A549 (cell line): ENCODE data around the gene SLC39A2.

Experiments
- CHD2 ChIP-seq: fragments of 150-350 bp; IDR thresholded peaks from 2 replicates; pipeline ENCODE4 v1.6.1; 2014; ENCODE audit warnings: low read length; ENCODE audit not compliant: partially characterized antibody
- CTCF ChIP-seq: fragments of >200 bp; sonication (Bioruptor Twin); formaldehyde crosslinking; IDR thresholded peaks from 3 replicates; pipeline ENCODE4 v1.5.1; 2016
- MAZ ChIP-seq: fragments of 150-350 bp; IDR thresholded peaks from 2 replicates; pipeline ENCODE4 v1.6.1; 2014; ENCODE audit warnings: antibody characterized with exemption, low read depth, low read length, borderline replicate concordance
- RAD21 ChIP-seq, 2 experiments: fragments of >200 bp in 1 of 2; sonication (Bioruptor Twin) in 1 of 2; formaldehyde crosslinking in 1 of 2; IDR thresholded peaks in 1 of 2; conservative IDR thresholded peaks in 1 of 2; 2 replicates in 1 of 2; 3 replicates in 1 of 2; pipeline ENCODE4 v1.6.1; 2012 to 2018; ENCODE audit warnings: inconsistent platforms in 1 of 2
- RFX5 ChIP-seq: fragments of 450-650 bp; IDR thresholded peaks from 2 replicates; pipeline ENCODE4 v1.7.1; 2014; ENCODE audit warnings: antibody characterized with exemption, mild to moderate bottlenecking, moderate library complexity
- TF ChIP-seq, protein P1 (sequence below): fragments of 450-650 bp; IDR thresholded peaks from 2 replicates; pipeline ENCODE4 v1.6.1; 2014; ENCODE audit warnings: antibody characterized with exemption
- TF ChIP-seq, protein P2 (sequence below): fragments of >200 bp; sonication (Bioruptor Twin); formaldehyde crosslinking; IDR thresholded peaks from 3 replicates; pipeline ENCODE4 v1.6.1; 2016

- TF ChIP-seq CTCF (no peak), CHD2 (no peak), RFX5 (no peak), RAD21 (conservative IDR thresholded peaks at IDR 0.05 in 1 of 2, IDR thresholded peaks at IDR 0.05 in 1 of 2) (no peak), MAZ (no peak)
- TF ChIP-seq, protein P1, sequence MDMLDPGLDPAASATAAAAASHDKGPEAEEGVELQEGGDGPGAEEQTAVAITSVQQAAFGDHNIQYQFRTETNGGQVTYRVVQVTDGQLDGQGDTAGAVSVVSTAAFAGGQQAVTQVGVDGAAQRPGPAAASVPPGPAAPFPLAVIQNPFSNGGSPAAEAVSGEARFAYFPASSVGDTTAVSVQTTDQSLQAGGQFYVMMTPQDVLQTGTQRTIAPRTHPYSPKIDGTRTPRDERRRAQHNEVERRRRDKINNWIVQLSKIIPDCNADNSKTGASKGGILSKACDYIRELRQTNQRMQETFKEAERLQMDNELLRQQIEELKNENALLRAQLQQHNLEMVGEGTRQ = no peak
- TF ChIP-seq, protein P2, sequence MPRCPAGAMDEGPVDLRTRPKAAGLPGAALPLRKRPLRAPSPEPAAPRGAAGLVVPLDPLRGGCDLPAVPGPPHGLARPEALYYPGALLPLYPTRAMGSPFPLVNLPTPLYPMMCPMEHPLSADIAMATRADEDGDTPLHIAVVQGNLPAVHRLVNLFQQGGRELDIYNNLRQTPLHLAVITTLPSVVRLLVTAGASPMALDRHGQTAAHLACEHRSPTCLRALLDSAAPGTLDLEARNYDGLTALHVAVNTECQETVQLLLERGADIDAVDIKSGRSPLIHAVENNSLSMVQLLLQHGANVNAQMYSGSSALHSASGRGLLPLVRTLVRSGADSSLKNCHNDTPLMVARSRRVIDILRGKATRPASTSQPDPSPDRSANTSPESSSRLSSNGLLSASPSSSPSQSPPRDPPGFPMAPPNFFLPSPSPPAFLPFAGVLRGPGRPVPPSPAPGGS = no peak
These were observed 2.0 kb upstream of the SLC39A2 start for GRCh38 chr14:20997115-20997514.
